Stomach (tissue), 4 donors: Measurements from ENCODE around the gene MYO3B.
"Not testable (repeated sequence)": the region's sequence is repeated elsewhere in the genome, so short reads cannot be mapped to it uniquely, and the experiment has no call there.

ENCODE experiments used
- CTCF ChIP-seq, 7 experiments: fragments of 450-650 bp in 4 of 7; fragments of 200-600 bp in 3 of 7; sonication (generic) in 3 of 7; IDR thresholded peaks; one replicate each; pipeline ENCODE4 v1.5.1; 2016 to 2019; ENCODE audit warnings: antibody characterized with exemption in 7 of 7, control low read depth in 2 of 7, mild to moderate bottlenecking in 1 of 7
- POLR2A ChIP-seq, 4 donors: fragments of 450-650 bp; IDR thresholded peaks; one replicate each; pipeline ENCODE4 v1.6.1; 2016; ENCODE audit warnings: antibody characterized with exemption in 4 of 4, control low read depth in 2 of 4, mild to moderate bottlenecking in 1 of 4, moderate library complexity in 1 of 4

- not testable (repeated sequence) for TF ChIP-seq CTCF, POLR2A (IDR thresholded peaks at IDR 0.05)
Measured at GRCh38 chr2:170279615-170280014, 101.7 kb downstream of the MYO3B start.
